Lower lobe of right lung (tissue), 2 donors: Measurements from ENCODE around the gene PYROXD2. TPM values are rescaled to one million over a fixed set of nuclear protein-coding genes. Genes with fewer than 3 reads are reported as not detected.
A peak's percentile ranks its signal among the peaks of the same experiment; 100 is the strongest.

ENCODE experiments used
- ATAC-seq, 2 donors: fragments of 200-7000 bp; cut with Tn5 transposase; one replicate each; pipeline ENCODE4 v1.9.1; 2020 to 2022; ENCODE audit warnings: mild to moderate bottlenecking in 2 of 2, moderate library complexity in 2 of 2
- DNase-seq: peaks from one replicate; pipeline ENCODE4 v3.0.0-alpha.2; 2020
- H3K27ac ChIP-seq: fragments of 200-600 bp; one replicate; pipeline ENCODE4 v1.8.0; 2022
- H3K27me3 ChIP-seq: fragments of 200-600 bp; one replicate; pipeline ENCODE4 v1.8.0; 2022; ENCODE audit warnings: low read depth
- H3K36me3 ChIP-seq: fragments of 200-600 bp; one replicate; pipeline ENCODE4 v1.8.0; 2022; ENCODE audit warnings: mild to moderate bottlenecking
- H3K4me1 ChIP-seq: fragments of 200-600 bp; one replicate; pipeline ENCODE4 v1.8.0; 2022
- H3K4me3 ChIP-seq: fragments of 200-600 bp; one replicate; pipeline ENCODE4 v1.8.0; 2022; ENCODE audit warnings: mild to moderate bottlenecking
- H3K9me3 ChIP-seq: fragments of 200-600 bp; one replicate; pipeline ENCODE4 v1.8.0; 2022
- intact Hi-C: fragments of 100-400 bp; cut with DNase I; formaldehyde crosslinking; loops from one replicate; pipeline ENCODE4 v1.11.0; 2022
- total RNA-seq: library from RNA; stranded (reverse); fragmentation: NEBNext Ultra II Directional; extraction: Animal tissue kit (Norgen Biotek cat#: 25700); gene quantifications from one replicate; pipeline ENCODE4 v1.2.1, GENCODE V29; 2021
- TF ChIP-seq, protein P1 (sequence below): fragments of 200-600 bp; IDR thresholded peaks from one replicate; pipeline ENCODE4 v1.8.0; 2022; ENCODE audit warnings: antibody characterized with exemption, mild to moderate bottlenecking
- donor health status: DM: no; HTN: yes; CAD: no; lungs with severe emphysema.

PYROXD2 gene
- total RNA-seq, 1 donor from 2014 or later: 17.8 TPM

DNA sequence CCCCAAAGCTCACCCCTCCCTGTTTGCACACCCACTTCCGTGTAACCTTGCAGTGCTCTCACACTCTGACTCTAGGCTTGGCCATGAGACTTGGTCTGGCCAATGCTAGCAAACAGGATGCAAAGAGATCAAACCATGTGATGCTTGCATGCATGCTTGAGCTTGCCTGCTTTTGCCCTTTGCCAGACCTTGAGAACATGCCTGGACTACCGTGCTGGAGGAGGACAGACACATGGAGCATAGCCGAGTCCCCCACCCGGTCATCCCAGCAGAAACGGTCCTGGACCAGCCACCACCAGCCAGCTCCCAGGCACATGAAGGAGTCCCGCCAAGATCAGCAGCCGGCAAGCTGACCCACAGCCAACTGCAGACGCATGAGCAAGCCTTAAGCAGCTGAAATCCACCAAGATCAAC is 23.4 kb downstream of the PYROXD2 start:
- intact Hi-C loops: no loop called here
- Histone ChIP-seq H3K27ac (no peak overlapping the region), H3K9me3 (no peaks in the 10 kb centered on the region)

DNA sequence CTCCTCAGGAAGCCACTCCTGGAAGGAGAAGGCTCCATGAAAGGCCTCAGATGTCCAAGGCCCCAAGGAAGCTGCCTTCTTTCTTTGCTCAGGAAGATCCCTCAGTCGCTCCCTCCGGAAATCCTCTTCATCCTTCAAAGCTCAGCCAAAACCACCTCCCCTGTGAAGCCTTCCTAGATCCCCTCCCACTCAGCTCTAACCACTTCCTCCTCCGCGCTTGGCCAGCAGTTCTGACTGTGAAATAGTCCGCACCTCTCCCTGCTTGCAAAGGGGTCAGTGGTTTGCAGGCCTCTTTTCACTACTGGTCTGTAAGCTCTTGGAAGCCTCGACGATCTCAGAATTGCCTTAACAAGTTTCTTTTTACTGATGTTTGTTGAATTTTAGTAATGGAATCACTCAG is 23.9 kb downstream of the PYROXD2 start:
- TF ChIP-seq, protein P1, sequence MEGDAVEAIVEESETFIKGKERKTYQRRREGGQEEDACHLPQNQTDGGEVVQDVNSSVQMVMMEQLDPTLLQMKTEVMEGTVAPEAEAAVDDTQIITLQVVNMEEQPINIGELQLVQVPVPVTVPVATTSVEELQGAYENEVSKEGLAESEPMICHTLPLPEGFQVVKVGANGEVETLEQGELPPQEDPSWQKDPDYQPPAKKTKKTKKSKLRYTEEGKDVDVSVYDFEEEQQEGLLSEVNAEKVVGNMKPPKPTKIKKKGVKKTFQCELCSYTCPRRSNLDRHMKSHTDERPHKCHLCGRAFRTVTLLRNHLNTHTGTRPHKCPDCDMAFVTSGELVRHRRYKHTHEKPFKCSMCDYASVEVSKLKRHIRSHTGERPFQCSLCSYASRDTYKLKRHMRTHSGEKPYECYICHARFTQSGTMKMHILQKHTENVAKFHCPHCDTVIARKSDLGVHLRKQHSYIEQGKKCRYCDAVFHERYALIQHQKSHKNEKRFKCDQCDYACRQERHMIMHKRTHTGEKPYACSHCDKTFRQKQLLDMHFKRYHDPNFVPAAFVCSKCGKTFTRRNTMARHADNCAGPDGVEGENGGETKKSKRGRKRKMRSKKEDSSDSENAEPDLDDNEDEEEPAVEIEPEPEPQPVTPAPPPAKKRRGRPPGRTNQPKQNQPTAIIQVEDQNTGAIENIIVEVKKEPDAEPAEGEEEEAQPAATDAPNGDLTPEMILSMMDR: no peak
- DNase-seq: no peak
- Histone ChIP-seq H3K4me1 (peaks cover 5% of the 10 kb centered on the region), H3K9me3 (no peaks in the 10 kb centered on the region), H3K27me3 (no peaks in the 10 kb centered on the region), H3K4me3 (no peak overlapping the region), H3K36me3 (peaks cover 14% of the 10 kb centered on the region), H3K27ac (no peak overlapping the region)
- ATAC-seq: no peak
- intact Hi-C loops: no loop called here

More for the DNA sequence above, 23.4 kb downstream of the PYROXD2 start:
- Histone ChIP-seq H3K36me3 (peaks cover 11% of the 10 kb centered on the region), H3K4me3 (no peak overlapping the region), H3K4me1 (peaks cover 5% of the 10 kb centered on the region), H3K27me3 (no peaks in the 10 kb centered on the region)
- ATAC-seq (peak; percentile 24 to 42), DNase-seq (no peak)
- TF ChIP-seq, protein P1: no peak

DNA sequence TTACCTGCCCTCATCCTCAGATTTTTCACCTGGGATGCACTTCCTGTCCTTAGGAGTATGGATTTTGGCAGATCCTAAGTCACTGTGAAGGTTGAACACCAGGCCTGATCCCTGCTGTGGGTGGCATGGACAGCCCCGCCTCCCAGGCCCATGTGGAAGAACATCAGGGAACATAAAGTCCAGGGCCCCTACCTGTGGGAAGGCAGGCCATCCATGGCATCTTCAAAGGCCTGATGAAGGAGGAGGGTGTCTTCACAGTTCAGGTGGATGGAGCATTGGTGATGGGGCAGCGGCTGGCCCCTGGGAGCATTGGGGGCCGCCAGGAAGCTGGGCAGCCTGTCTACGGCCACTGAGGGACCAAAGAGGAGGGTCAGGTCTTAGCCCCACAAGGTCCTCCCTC is 24.6 kb downstream of the PYROXD2 start:
- Histone ChIP-seq H3K27ac (no peak overlapping the region), H3K4me1 (peaks cover 5% of the 10 kb centered on the region), H3K36me3 (peaks cover 19% of the 10 kb centered on the region), H3K9me3 (no peaks in the 10 kb centered on the region), H3K4me3 (no peak overlapping the region), H3K27me3 (no peaks in the 10 kb centered on the region)
- ATAC-seq (no peak), DNase-seq (no peak)
- intact Hi-C loops: no loop called here
- TF ChIP-seq, protein P1: no peak

DNA sequence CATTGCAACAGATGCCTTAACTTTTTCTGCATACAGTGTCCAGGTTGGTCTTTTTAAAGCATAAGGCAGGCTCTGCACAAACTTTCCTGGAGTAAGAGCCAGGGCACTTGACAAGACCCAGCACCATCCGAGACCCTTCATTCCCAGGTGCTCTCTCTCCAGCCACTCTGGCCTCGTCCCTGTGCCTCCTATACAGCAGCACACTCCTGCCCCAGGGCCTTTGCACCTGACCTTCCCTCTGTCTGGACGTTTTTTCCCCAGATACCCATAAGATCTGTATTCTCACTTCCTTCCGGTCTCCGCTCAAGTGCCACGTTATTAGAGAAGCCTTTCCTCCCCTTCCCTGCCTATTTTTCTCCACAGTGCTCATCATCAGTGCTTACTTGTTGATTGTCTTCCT is 25.6 kb downstream of the PYROXD2 start:
- no peak overlapping the region for H3K4me3 ChIP-seq
- peaks cover 20% of the 10 kb centered on the region for H3K36me3 ChIP-seq
- no peak overlapping the region for H3K27ac ChIP-seq
- no peaks in the 10 kb centered on the region for H3K27me3 ChIP-seq
- H3K4me1 ChIP-seq: peaks cover 5% of the 10 kb centered on the region
- H3K9me3 ChIP-seq: no peaks in the 10 kb centered on the region
- no peak for ATAC-seq
- no peak for DNase-seq
- intact Hi-C loops: no loop called here
- TF ChIP-seq, protein P1: no peak

DNA sequence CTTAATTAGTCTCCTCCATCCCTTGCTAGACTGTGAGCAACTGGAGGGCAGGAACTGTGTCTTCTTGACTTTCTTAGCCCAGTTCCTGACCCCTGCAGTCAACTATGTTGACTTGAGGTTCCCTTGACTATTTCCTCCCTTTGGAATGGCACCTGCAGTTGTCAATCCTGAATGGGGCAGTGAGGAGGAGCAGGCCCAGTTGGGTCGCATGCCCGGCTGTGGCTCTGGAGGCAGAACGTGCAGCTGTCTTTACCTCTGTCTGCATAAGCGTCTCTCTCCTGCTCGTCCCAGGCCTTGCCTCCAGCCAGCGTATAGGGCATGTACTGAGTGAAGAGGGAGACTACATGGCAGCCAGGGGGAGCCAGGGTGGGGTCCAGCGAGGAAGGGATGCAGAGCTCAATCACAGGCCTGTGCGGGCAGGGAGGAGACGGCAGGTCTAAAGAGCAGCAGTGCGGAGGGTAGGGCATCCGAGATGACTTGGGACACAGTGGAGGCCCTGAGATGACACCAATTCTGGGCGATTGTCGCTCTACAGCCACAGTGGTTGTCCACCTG is 26.8 kb downstream of the PYROXD2 start:
- no peaks in the 10 kb centered on the region for H3K27me3 ChIP-seq
- H3K36me3 ChIP-seq: peaks cover 22% of the 10 kb centered on the region
- H3K4me3 ChIP-seq: no peak overlapping the region
- no peak overlapping the region for H3K27ac ChIP-seq
- H3K9me3 ChIP-seq: no peaks in the 10 kb centered on the region
- intact Hi-C loops: no loop called here
- DNase-seq (no peak), ATAC-seq (no peak)
- TF ChIP-seq, protein P1: no peak
- H3K4me1 ChIP-seq: peaks cover 5% of the 10 kb centered on the region
